Measurements from ENCODE around the gene MND1.
"Not testable (repeated sequence)": the region's sequence is repeated elsewhere in the genome, so short reads cannot be mapped to it uniquely, and the experiment has no call there.

Gene MND1

DNA sequence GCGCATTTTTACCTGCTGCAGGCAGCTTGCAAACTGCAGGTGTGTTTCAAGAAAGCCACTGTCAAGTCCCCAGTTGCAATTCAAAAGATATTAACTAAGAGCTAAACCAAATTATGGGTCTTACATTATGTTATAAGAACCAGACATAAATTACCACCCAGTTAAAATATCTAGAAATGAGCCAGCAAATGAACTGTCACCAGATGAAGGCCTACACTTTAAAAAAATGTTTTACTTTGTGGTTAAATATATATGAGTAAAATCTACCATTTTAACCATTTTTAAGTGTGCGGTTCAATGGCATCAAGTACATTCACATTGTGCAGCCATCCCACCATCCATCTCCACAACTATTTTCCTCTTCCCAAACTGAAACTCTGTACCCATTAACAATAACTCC lies 89.7 kb downstream of the MND1 start:
- no peaks in the 10 kb centered on the region for H3K27me3 ChIP-seq (ENCODE audit: control insufficient read depth, insufficient read depth, low read length)
- no peak overlapping the region for H3K27ac ChIP-seq (ENCODE audit: low read depth, low read length)
- H3K4me3 ChIP-seq (ENCODE audit: low read length): no peak overlapping the region
- H3K36me3 ChIP-seq (ENCODE audit: control insufficient read depth, insufficient read depth, low read length): no peaks in the 10 kb centered on the region
- H3K9ac ChIP-seq (ENCODE audit: low read length): no peak overlapping the region
- H3K4me1 ChIP-seq (ENCODE audit: control insufficient read depth, insufficient read depth, low read length): peaks cover 4% of the 10 kb centered on the region

- Histone ChIP-seq H3K4me3 (ENCODE audit: low read length) (peak overlapping the region; percentile 46), H3K9ac (ENCODE audit: low read length) (no peak overlapping the region), H3K27ac (ENCODE audit: low read depth, low read length) (peak overlapping the region; percentile 64), H3K4me1 (ENCODE audit: control insufficient read depth, insufficient read depth, low read length) (no peaks in the 10 kb centered on the region), H3K27me3 (ENCODE audit: control insufficient read depth, insufficient read depth, low read length) (no peaks in the 10 kb centered on the region), H3K36me3 (ENCODE audit: control insufficient read depth, insufficient read depth, low read length) (no peaks in the 10 kb centered on the region)
These were observed 94.6 kb downstream of the MND1 start for GRCh38 chr4:153438916-153439756.

- Histone ChIP-seq H3K36me3 (ENCODE audit: control insufficient read depth, insufficient read depth, low read length) (no peaks in the 10 kb centered on the region), H3K27ac (ENCODE audit: low read depth, low read length) (no peak overlapping the region), H3K4me1 (ENCODE audit: control insufficient read depth, insufficient read depth, low read length) (no peaks in the 10 kb centered on the region), H3K27me3 (ENCODE audit: control insufficient read depth, insufficient read depth, low read length) (no peaks in the 10 kb centered on the region), H3K9ac (ENCODE audit: low read length) (no peak overlapping the region), H3K4me3 (ENCODE audit: low read length) (no peak overlapping the region)
These were observed 95.3 kb downstream of the MND1 start for GRCh38 chr4:153439831-153440230.

- no peaks in the 10 kb centered on the region for H3K4me1 ChIP-seq (ENCODE audit: control insufficient read depth, insufficient read depth, low read length)
- no peak overlapping the region for H3K4me3 ChIP-seq (ENCODE audit: low read length)
- no peaks in the 10 kb centered on the region for H3K27me3 ChIP-seq (ENCODE audit: control insufficient read depth, insufficient read depth, low read length)
These were observed 96.0 kb downstream of the MND1 start for GRCh38 chr4:153440475-153440874.

DNA sequence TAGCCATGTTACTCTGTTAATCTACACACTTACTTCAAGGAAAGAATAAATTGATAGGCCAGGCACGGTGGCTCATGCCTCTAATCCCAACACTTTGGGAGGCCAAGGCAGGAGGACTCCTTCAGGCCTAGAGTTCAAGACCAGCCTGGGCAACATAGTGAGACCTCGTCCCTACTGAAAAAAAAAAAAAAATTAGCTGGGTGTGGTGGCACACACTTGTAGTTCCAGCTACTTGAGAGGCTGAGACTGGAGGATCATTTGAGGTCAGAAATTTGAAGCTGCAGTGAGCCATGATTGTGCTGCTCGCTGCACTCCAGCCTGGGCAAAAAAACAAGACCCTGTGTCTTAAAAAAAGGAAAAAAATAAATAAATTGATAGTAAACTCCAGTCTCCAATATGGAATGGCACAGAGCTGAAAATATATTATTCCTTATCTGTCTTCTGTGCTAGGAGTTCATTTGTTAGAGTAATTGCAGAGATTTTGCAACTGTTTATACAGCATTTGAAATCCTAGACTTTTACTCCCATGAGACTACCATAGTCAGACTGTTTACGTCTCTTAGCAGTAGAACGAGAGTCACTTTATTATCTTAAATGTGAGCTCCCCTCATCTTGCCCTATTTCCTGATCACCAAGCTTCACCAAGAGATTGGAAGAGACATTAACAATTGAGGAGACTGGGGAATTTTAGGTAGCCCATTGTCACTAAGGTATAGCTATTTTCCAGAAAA lies 102.9 kb downstream of the MND1 start:
- no peaks in the 10 kb centered on the region for H3K27me3 ChIP-seq (ENCODE audit: control insufficient read depth, insufficient read depth, low read length)
- no peak overlapping the region for H3K27ac ChIP-seq (ENCODE audit: low read depth, low read length)
- no peaks in the 10 kb centered on the region for H3K36me3 ChIP-seq (ENCODE audit: control insufficient read depth, insufficient read depth, low read length)
- H3K4me1 ChIP-seq (ENCODE audit: control insufficient read depth, insufficient read depth, low read length): peaks cover 3% of the 10 kb centered on the region
- no peak overlapping the region for H3K4me3 ChIP-seq (ENCODE audit: low read length)
- no peak overlapping the region for H3K9ac ChIP-seq (ENCODE audit: low read length)

More at GRCh38 chr4:153440475-153440874, 96.0 kb downstream of the MND1 start:
- H3K9ac ChIP-seq (ENCODE audit: low read length): no peak overlapping the region
- H3K27ac ChIP-seq (ENCODE audit: low read depth, low read length): no peak overlapping the region
- no peaks in the 10 kb centered on the region for H3K36me3 ChIP-seq (ENCODE audit: control insufficient read depth, insufficient read depth, low read length)

GRCh38 chr4:153448003-153448731 lies 103.7 kb downstream of the MND1 start:
- H3K27me3 ChIP-seq (ENCODE audit: control insufficient read depth, insufficient read depth, low read length): no peaks in the 10 kb centered on the region
- no peak overlapping the region for H3K9ac ChIP-seq (ENCODE audit: low read length)
- H3K27ac ChIP-seq (ENCODE audit: low read depth, low read length): no peak overlapping the region
- peak overlapping the region; percentile 2 for H3K4me3 ChIP-seq (ENCODE audit: low read length)
- H3K36me3 ChIP-seq (ENCODE audit: control insufficient read depth, insufficient read depth, low read length): no peaks in the 10 kb centered on the region
- peaks cover 3% of the 10 kb centered on the region for H3K4me1 ChIP-seq (ENCODE audit: control insufficient read depth, insufficient read depth, low read length)

- no peaks in the 10 kb centered on the region for H3K36me3 ChIP-seq (ENCODE audit: control insufficient read depth, insufficient read depth, low read length)
- H3K27ac ChIP-seq (ENCODE audit: low read depth, low read length): no peak overlapping the region
- H3K4me1 ChIP-seq (ENCODE audit: control insufficient read depth, insufficient read depth, low read length): peaks cover 3% of the 10 kb centered on the region
- H3K27me3 ChIP-seq (ENCODE audit: control insufficient read depth, insufficient read depth, low read length): no peaks in the 10 kb centered on the region
- no peak overlapping the region for H3K4me3 ChIP-seq (ENCODE audit: low read length)
- H3K9ac ChIP-seq (ENCODE audit: low read length): no peak overlapping the region
These were observed 104.8 kb downstream of the MND1 start for GRCh38 chr4:153449338-153449737.

- no peak overlapping the region for H3K4me3 ChIP-seq (ENCODE audit: low read length)
- H3K27me3 ChIP-seq (ENCODE audit: control insufficient read depth, insufficient read depth, low read length): no peaks in the 10 kb centered on the region
- H3K36me3 ChIP-seq (ENCODE audit: control insufficient read depth, insufficient read depth, low read length): no peaks in the 10 kb centered on the region
- H3K9ac ChIP-seq (ENCODE audit: low read length): no peak overlapping the region
- H3K27ac ChIP-seq (ENCODE audit: low read depth, low read length): no peak overlapping the region
- peaks cover 3% of the 10 kb centered on the region for H3K4me1 ChIP-seq (ENCODE audit: control insufficient read depth, insufficient read depth, low read length)
These were observed 106.0 kb downstream of the MND1 start for GRCh38 chr4:153450544-153450917.

- H3K9ac ChIP-seq (ENCODE audit: low read length); H3K27me3 ChIP-seq (ENCODE audit: control insufficient read depth, insufficient read depth, low read length); H3K4me1 ChIP-seq (ENCODE audit: control insufficient read depth, insufficient read depth, low read length): not testable (repeated sequence)
These were observed 106.7 kb downstream of the MND1 start for GRCh38 chr4:153451145-153451544.

GRCh38 chr4:153451911-153452657 lies 107.6 kb downstream of the MND1 start:
- Histone ChIP-seq H3K27me3 (ENCODE audit: control insufficient read depth, insufficient read depth, low read length) (no peaks in the 10 kb centered on the region), H3K4me3 (ENCODE audit: low read length) (no peak overlapping the region), H3K36me3 (ENCODE audit: control insufficient read depth, insufficient read depth, low read length) (no peaks in the 10 kb centered on the region), H3K9ac (ENCODE audit: low read length) (no peak overlapping the region), H3K27ac (ENCODE audit: low read depth, low read length) (no peak overlapping the region), H3K4me1 (ENCODE audit: control insufficient read depth, insufficient read depth, low read length) (peaks cover 3% of the 10 kb centered on the region)

More at GRCh38 chr4:153451145-153451544, 106.7 kb downstream of the MND1 start:
- H3K27ac ChIP-seq (ENCODE audit: low read depth, low read length); H3K4me3 ChIP-seq (ENCODE audit: low read length); H3K36me3 ChIP-seq (ENCODE audit: control insufficient read depth, insufficient read depth, low read length): not testable (repeated sequence)

GRCh38 chr4:153452658-153453378 lies 108.3 kb downstream of the MND1 start:
- peaks cover 3% of the 10 kb centered on the region for H3K4me1 ChIP-seq (ENCODE audit: control insufficient read depth, insufficient read depth, low read length)
- no peaks in the 10 kb centered on the region for H3K27me3 ChIP-seq (ENCODE audit: control insufficient read depth, insufficient read depth, low read length)
- H3K27ac ChIP-seq (ENCODE audit: low read depth, low read length): no peak overlapping the region
- H3K9ac ChIP-seq (ENCODE audit: low read length): no peak overlapping the region
- H3K4me3 ChIP-seq (ENCODE audit: low read length): no peak overlapping the region
- H3K36me3 ChIP-seq (ENCODE audit: control insufficient read depth, insufficient read depth, low read length): no peaks in the 10 kb centered on the region

All from rectal smooth muscle tissue (tissue), 1 donor.